ENCODE results near the gene SV2C. TPM values are rescaled to one million over a fixed set of nuclear protein-coding genes. Genes with fewer than 3 reads are reported as not detected.
"Not testable (repeated sequence)": the region's sequence is repeated elsewhere in the genome, so short reads cannot be mapped to it uniquely, and the experiment has no call there.

The SV2C gene
- total RNA-seq, 1 donor from 2014 or later, result 0.20 TPM

GRCh38 chr5:76336253-76336809, 253.1 kb downstream of the SV2C start:
- DNase-seq (ENCODE audit: low spot score), result not testable (repeated sequence)

DNA sequence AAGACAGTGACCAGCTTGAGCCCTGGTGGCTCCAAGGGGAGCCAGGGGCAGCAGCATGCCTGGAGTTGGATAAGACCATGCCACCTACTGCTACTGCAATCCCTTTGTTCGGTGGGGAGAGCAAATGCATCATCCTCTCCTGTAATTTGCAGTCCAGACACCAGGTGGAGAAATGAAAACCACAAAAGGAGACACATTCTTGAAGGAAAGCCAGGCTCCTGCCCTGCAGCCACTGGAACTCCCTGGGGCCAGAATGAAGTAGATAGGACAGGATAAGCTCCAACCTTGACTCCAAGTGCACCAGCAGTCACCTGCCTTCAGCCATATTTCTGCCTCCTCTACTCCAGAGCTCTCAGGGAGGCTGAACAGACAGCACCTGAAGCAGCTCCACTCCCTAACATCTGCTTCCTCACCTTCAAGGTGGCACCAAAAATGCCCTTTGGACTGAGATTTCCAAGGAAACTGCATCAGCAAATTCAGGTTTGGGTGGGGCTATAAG, 254.8 kb downstream of the SV2C start:
- DNase-seq (ENCODE audit: low spot score), result peak; percentile 72

- no peak for DNase-seq (ENCODE audit: low spot score)
Measured at GRCh38 chr5:76339919-76340318, 256.7 kb downstream of the SV2C start.

- no peak for DNase-seq (ENCODE audit: low spot score)
Measured at GRCh38 chr5:76341651-76342334, 258.6 kb downstream of the SV2C start.

DNA sequence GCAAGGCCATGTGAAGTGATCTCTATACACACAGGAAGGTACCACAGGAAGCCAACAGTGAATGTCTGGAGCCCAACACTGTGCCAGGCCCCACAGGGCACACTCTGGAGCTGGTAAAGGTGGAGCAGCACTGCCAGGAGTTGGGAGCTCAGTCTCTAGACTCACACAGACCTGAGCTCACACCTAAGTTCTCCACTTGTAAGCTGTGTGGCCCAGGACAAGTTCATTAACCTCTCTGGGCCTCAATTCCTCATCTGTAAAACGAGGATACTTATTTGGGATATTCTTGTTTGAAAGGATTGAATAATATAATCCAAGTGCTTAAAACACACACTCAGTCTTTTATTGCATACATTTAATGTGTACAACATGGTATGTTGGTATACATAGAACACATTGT, 259.3 kb downstream of the SV2C start:
- DNase-seq (ENCODE audit: low spot score), result no peak

- DNase-seq (ENCODE audit: low spot score), result no peak
Measured at GRCh38 chr5:76345582-76345981, 262.4 kb downstream of the SV2C start.

GRCh38 chr5:76351176-76351575, 268.0 kb downstream of the SV2C start:
- no peak for DNase-seq (ENCODE audit: low spot score)

GRCh38 chr5:76351577-76351976, 268.4 kb downstream of the SV2C start:
- no peak for DNase-seq (ENCODE audit: low spot score)

- no peak for DNase-seq (ENCODE audit: low spot score)
Measured at GRCh38 chr5:76356887-76357286, 273.7 kb downstream of the SV2C start.

DNA sequence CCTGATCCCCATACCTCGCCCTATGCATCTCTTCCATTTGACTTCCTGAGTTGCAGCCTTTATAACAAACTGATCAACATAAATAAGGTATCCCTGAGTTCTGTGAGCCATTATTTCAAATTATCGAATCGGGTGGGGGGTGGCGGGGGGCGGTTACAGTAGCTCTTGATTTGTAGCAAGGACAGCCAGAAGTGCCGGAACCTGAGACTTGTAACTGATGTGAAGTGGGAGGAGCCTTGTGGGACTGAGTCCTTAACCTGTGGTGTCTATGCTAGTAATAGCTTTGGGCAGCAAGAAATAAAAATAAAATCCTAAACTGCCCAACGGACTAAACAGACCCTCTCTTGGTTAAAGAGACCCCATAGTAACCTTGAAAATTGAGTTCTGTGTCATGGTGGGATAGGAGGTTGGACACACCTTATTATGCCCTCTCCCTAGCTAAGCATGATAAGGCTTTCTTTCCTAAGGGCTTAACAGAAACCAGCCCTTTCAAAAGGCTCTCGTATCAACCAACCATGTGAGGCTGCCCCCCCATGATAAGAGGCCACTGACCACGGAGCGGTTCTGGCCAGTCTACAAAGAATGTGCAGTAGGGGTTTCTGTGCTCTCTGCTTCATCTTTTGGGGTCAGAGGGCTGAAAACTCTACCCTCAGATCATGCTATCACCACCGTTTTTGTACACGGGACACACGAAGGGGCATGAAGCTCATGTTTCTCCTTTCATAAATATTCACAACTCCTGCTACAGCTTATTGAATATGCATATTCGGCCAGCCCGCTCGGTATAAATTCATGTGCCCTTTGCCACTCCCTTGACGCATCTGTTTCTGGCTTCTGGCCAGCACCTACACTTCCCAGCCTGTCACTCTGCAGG, 280.4 kb downstream of the SV2C start:
- DNase-seq (ENCODE audit: low spot score), result peak; percentile 75

DNA sequence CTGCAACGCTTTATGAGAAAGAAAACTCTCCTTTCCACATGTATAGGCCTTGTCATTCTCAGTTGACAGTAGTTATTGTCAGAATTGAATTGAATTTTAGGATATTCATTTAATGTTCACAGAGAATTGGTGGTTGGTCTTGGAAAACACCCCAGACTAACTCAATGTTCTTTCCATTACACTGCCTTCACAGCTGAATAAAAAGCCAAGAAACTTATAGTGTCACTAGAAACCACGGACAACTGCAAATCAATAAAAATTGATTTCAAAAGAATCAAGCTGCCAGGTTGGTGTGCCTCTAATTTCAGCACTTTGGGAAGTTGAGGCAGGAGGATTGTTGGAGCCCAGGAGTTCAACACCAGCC, 281.0 kb downstream of the SV2C start:
- no peak for DNase-seq (ENCODE audit: low spot score)

GRCh38 chr5:76365561-76365960, 282.4 kb downstream of the SV2C start:
- no peak for DNase-seq (ENCODE audit: low spot score)

DNA sequence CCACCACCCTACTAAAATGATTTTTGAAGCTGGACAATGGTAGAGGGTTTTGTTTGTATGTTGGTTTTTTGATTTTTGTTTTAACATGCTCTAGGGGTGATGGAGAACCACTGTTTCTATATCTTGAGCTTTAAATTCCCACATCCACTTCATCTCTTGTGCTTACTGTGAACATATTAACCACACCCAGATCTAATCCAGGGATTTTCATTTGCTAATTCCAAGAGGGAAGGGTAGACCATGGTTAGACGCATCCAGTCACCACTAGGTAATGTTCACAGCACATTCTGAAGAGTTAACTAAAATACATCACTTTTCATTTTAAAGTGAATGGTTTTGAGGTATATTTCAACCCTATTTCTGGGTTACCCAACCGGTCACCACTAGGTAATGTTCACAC, 283.4 kb downstream of the SV2C start:
- DNase-seq (ENCODE audit: low spot score), result no peak

DNA sequence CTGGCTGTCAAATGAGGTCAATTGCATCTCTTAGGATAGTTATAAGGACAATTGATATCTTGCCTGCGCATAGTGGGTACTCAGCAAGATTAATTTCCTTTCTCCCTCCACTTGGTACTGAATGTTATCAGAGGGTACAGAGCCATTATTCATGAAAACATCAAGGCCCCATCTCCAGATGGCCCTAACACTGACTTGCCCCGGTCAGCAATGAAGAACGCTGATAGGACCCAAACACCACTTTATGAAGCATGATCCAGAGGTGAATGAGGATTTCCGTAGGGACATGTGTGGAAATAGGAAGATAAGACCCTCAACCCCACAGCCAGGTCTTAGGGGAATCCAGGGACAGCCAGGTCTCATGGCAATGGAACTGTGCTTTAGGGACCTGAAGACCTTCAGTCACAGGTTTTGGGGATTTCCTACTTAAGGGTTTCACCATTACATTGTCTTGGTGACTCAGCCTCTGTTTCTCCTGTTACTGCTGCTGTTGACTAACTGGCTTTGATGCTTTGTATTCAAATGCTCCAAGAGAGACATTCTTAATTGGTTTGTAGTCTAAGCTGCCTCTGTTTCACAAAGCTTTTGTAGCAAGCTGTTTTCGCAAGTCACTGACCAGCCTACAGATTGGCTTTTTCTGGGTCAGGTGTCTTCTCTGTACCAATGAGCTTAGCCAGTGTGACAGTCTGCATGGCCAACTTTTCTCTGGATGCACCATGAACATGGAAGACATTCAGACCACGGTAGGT, 284.6 kb downstream of the SV2C start:
- no peak for DNase-seq (ENCODE audit: low spot score)

DNA sequence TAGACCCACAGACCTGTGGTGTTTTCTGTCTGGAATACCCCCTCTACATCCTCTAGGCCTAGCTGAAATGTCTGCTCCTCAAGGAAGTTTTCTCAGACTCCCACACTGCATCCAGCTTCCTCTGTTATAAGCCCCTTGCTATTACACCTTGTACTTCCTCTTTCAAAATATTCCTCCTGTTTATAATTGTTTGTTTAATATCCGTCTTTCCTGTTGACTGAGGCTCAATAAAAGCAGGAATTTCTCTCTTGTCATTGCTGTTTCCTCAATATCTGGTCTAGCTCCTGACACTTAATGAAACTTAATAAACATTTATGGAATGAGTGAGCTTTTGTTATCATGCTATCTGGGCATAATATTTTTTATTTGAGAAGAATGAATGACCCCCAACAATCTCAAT, 285.8 kb downstream of the SV2C start:
- no peak for DNase-seq (ENCODE audit: low spot score)

DNA sequence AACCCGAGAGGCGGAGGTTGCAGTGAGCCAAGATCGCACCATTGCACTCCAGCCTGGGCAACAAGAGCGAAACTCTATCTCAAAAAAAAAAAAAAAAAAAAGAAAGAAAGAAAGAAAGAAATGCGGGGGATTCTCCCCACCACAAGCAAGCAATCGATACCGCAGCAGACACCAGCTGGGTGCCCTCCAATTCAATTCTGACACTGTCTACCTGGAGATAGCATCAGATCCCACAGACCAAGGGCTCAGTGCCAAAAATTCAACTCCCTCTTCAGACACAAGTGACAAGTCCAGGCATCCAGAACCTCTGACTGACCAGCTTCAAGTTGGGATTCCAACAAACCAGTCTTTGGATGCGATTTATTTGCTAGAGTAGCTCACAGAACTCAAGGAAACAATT, 286.5 kb downstream of the SV2C start:
- not testable (repeated sequence) for DNase-seq (ENCODE audit: low spot score)

DNA sequence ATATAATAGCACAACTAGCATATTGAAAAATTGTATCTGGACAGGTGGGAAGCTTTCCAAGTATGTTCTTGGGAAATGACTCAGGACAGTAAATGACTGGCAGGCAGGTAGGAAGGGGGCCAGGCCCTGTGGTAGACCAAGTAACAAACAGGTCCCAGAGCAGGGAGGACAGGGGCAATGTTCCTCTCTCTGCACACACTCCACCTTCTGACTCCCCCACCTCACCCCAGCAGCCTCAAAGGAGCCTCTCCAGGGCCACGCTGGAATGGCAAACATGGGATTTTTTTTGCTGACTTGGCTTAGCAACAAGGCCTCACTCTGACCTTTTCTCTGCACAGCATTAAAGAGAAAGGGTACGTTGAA, 288.8 kb downstream of the SV2C start:
- DNase-seq (ENCODE audit: low spot score), result no peak

DNA sequence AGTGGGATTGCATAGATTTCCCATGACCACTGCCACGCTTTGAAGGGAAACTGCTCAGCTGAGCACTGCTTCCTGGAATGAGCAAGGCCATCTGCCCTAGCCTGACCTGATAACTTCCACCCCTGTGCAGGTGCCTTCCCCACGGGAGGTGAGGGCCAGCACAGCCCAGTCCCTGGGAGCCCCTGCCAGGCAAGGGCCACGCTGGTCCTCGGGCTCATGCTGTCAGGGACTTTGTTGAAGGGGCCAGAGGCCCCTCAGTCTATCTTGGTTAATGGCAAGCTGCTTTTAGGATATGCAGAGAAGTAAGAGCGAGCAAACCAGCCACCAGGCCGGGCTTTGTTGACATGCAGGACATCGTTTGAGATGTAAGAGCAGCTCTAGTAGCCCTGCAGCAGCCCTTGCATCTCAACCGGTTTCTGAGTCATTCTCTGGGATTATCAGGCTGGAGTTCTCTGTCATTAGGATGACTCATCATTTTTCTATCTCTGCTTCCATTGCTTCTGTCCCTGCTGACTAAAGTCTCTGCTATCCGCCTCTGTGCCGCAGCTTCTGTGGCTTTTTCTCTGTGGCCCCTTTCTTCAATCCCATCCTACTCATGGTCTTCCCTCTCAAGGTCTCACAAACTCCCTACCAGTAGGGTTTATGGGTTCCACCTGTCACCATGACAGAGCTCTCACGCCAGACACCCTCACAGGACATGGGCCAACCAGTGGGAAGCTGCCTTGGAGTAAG, 289.3 kb downstream of the SV2C start:
- peak; percentile 48 for DNase-seq (ENCODE audit: low spot score)

GRCh38 chr5:76376148-76376865, 293.1 kb downstream of the SV2C start:
- no peak for DNase-seq (ENCODE audit: low spot score)

DNA sequence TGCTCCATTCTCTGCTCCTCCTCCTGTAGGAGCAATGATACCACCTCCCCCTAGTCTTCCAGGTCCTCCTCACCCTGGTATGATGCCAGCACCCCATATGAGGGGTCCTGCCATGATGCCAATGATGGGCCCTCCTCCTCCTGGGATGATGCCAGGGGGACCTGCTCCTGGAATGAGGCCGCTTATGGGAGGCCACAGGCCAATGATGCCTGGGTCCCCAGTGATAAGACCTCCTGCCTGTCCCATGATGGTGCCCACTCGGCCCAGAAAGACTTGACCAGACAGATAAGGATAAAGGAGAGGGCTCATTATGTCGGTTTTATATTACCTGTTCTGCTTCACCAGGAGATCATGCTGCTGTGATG, 293.7 kb downstream of the SV2C start:
- DNase-seq (ENCODE audit: low spot score), result no peak

- no peak for DNase-seq (ENCODE audit: low spot score)
Measured at GRCh38 chr5:76378355-76378754, 295.2 kb downstream of the SV2C start.
